Measurements from ENCODE around the gene CLSTN2.

CLSTN2 gene

GRCh38 chr3:140303875-140304274 lies 368.9 kb downstream of the CLSTN2 start:
- H3K4me1 ChIP-seq: no peaks in the 10 kb centered on the region
- intact Hi-C loops (cut with DNase I; ENCODE audit: low total_unique reads): no loop called here
- DNase-seq: no peak
- no peaks in the 10 kb centered on the region for H3K9me3 ChIP-seq
- H3K27me3 ChIP-seq: no peaks in the 10 kb centered on the region
- no peak for TF ChIP-seq CTCF (IDR thresholded peaks at IDR 0.05)
- H3K27ac ChIP-seq: no peak overlapping the region
- no peaks in the 10 kb centered on the region for H3K36me3 ChIP-seq
- no peak overlapping the region for H3K4me3 ChIP-seq

- Histone ChIP-seq H3K36me3 (no peaks in the 10 kb centered on the region), H3K27ac (no peak overlapping the region), H3K27me3 (no peaks in the 10 kb centered on the region), H3K9me3 (no peaks in the 10 kb centered on the region), H3K4me1 (no peaks in the 10 kb centered on the region), H3K4me3 (no peak overlapping the region)
- DNase-seq: no peak
- intact Hi-C loops (cut with DNase I; ENCODE audit: low total_unique reads): no loop called here
- no peak for TF ChIP-seq CTCF (IDR thresholded peaks at IDR 0.05)
These were observed 373.6 kb downstream of the CLSTN2 start for GRCh38 chr3:140308535-140308934.

- no peaks in the 10 kb centered on the region for H3K9me3 ChIP-seq
- TF ChIP-seq CTCF (IDR thresholded peaks at IDR 0.05): no peak
- H3K4me3 ChIP-seq: no peak overlapping the region
- H3K4me1 ChIP-seq: no peaks in the 10 kb centered on the region
- no peak for DNase-seq
- H3K36me3 ChIP-seq: no peaks in the 10 kb centered on the region
- intact Hi-C loops (cut with DNase I; ENCODE audit: low total_unique reads): no loop called here
- no peak overlapping the region for H3K27ac ChIP-seq
- H3K27me3 ChIP-seq: no peaks in the 10 kb centered on the region
These were observed 376.4 kb downstream of the CLSTN2 start for GRCh38 chr3:140311428-140311827.

GRCh38 chr3:140315955-140316354 lies 381.0 kb downstream of the CLSTN2 start:
- DNase-seq: no peak
- no peak for TF ChIP-seq CTCF (IDR thresholded peaks at IDR 0.05)
- no peaks in the 10 kb centered on the region for H3K9me3 ChIP-seq
- no peak overlapping the region for H3K4me3 ChIP-seq
- intact Hi-C loops (cut with DNase I; ENCODE audit: low total_unique reads): no loop called here
- no peaks in the 10 kb centered on the region for H3K27me3 ChIP-seq
- no peak overlapping the region for H3K27ac ChIP-seq
- H3K4me1 ChIP-seq: no peaks in the 10 kb centered on the region
- H3K36me3 ChIP-seq: no peaks in the 10 kb centered on the region

GRCh38 chr3:140316466-140316865 lies 381.5 kb downstream of the CLSTN2 start:
- no peaks in the 10 kb centered on the region for H3K4me1 ChIP-seq

More at GRCh38 chr3:140316466-140316865, 381.5 kb downstream of the CLSTN2 start:
- H3K27ac ChIP-seq: no peak overlapping the region
- no peaks in the 10 kb centered on the region for H3K9me3 ChIP-seq
- no peak for TF ChIP-seq CTCF (IDR thresholded peaks at IDR 0.05)
- intact Hi-C loops (cut with DNase I; ENCODE audit: low total_unique reads): no loop called here
- H3K27me3 ChIP-seq: no peaks in the 10 kb centered on the region
- no peaks in the 10 kb centered on the region for H3K36me3 ChIP-seq
- H3K4me3 ChIP-seq: no peak overlapping the region
- DNase-seq: no peak

Data from tibial artery (tissue), 4 donors.